Kidney epithelial cell (primary cell): ENCODE measurements around the gene ARID3A. TPM values are rescaled to one million over a fixed set of nuclear protein-coding genes. Genes with fewer than 3 reads are reported as not detected.

Source experiments
- DNase-seq: peaks from one replicate; pipeline ENCODE4 v3.0.0-alpha.2; 2010; ENCODE audit warnings: low read depth
- H3K27me3 ChIP-seq: 2 replicates; pipeline ENCODE4 v1.6.0; 2011; ENCODE audit warnings: low read length; ENCODE audit not compliant: control insufficient read depth, insufficient read depth
- H3K36me3 ChIP-seq: 2 replicates; pipeline ENCODE4 v1.5.1; 2011; ENCODE audit warnings: low read length; ENCODE audit not compliant: control insufficient read depth, insufficient read depth
- H3K4me3 ChIP-seq: 2 replicates; pipeline ENCODE4 v1.5.1; 2011; ENCODE audit warnings: low read depth, mild to moderate bottlenecking, control low read depth, low read length
- CTCF ChIP-seq: IDR thresholded peaks from 2 replicates; pipeline ENCODE4 v1.5.1; 2011; ENCODE audit warnings: mild to moderate bottlenecking, moderate library complexity, low read length, control low read depth, inconsistent platforms; ENCODE audit not compliant: insufficient read depth, poor library complexity, severe bottlenecking
- total RNA-seq: library from RNA; depleted of rRNA; stranded (reverse); fragments of >200 nt; gene quantifications from 2 replicates; pipeline ENCODE4 v1.2.3, GENCODE V29; 2015

Gene ARID3A
- total RNA-seq, 1 donor from 2014 or later = 27.4 TPM

DNA sequence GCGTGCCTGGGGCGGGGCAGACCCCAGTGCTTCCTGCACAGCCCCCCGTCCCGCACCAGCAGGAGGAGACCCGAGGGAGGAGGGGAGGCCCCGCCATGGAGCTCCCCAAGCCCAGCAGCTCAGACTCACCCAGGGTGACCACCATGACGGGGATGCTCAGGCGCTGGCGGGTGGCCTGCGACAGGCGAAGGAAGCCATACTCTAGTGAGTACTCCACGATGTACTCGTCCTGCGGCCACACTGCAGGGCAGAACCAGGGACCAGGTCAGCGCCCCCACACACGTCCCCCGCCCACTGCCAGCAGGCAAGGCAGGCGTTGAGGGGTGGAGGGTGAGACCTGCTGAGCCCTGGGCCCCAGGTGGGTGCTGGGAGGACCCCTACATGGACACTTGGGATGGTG lies 86.5 kb downstream of the ARID3A start:
- no peak overlapping the region for H3K4me3 ChIP-seq
- no peaks in the 10 kb centered on the region for H3K27me3 ChIP-seq
- no peak for DNase-seq
- no peak for TF ChIP-seq CTCF
- H3K36me3 ChIP-seq = no peaks in the 10 kb centered on the region

GRCh38 chr19:1013218-1013617 lies 87.4 kb downstream of the ARID3A start:
- no peak for DNase-seq
- H3K4me3 ChIP-seq = no peak overlapping the region
- H3K36me3 ChIP-seq = no peaks in the 10 kb centered on the region
- no peaks in the 10 kb centered on the region for H3K27me3 ChIP-seq
- no peak for TF ChIP-seq CTCF

DNA sequence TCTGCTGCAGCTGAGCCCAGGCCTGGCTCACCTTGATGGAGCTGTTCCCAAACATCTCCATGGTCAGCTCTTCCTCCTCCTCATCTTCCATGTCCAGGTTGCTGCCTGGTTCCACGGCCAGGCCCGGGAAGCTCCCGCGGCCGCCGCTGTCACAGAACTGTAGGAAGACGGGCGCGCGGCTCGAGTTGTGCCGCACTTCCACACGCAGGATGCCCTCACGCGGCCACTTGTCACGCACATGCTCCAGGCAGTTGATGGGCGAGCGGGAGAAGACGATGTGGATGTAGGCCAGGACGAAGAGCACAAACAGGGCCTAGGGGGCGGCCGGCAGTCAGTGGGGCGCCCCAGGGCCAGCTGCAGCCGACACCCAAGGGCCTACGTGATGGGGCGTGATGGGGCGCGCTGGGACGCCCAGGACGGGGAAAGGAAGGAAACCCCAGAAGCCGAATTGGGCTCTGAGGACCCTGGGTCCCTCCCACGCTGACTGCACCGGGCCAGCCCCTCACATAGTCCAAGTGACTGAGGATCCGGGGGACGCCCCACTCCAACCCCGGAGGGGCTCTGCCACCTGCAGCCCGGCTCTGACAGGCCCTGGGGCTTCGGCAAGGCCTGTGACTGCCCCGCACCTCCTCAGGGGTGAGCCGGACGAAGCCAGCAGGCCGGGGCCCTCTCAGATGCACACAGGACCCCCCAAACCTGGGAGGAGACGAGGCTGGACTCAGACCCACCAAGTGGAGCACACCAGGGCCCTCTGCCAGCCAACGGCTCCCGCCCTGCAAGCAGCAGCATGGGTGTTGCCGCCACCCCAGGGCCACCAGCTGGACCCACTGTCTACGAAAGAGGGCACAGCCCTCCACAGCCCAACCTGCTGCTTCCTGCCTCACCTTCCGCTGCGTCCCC lies 88.6 kb downstream of the ARID3A start:
- no peak for DNase-seq
- no peak for TF ChIP-seq CTCF
- no peaks in the 10 kb centered on the region for H3K27me3 ChIP-seq
- no peak overlapping the region for H3K4me3 ChIP-seq
- H3K36me3 ChIP-seq = no peaks in the 10 kb centered on the region

DNA sequence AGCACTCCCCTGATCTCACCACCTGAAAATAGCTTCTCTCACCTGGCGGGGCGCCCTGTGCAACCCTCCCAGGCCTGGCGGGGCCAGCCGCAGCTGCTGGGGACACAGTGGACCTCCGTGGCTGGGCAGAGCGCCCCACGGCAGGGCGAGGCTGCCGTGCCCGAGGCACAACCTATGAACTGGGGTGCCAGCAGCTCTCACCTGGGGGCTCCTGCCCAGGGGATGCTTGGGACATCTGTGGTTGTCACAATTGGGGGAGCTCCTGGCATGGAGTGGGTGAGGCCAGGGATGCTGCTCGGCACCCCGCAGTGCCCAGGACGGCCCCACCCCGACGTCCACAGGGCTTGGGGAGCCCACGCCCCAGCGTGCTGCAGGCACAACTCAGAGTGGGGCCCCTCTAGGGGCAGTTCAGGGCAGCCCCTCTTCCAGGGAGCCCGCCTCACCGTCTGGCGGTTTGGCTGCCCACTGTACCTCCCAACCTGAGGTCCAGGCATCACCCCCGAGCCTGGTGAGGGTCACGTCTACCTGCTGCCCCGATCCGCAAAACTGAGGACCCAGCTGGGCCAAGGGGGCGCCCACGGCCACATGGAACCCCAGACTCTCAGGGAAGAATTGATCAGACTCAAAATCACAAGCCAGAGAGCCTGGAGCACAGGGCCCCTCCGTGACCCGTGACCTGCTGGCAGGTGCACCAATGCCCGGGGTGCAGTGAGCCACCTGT lies 89.4 kb downstream of the ARID3A start:
- no peak for DNase-seq
- H3K4me3 ChIP-seq = no peak overlapping the region
- H3K27me3 ChIP-seq = no peaks in the 10 kb centered on the region
- no peaks in the 10 kb centered on the region for H3K36me3 ChIP-seq
- TF ChIP-seq CTCF = no peak

DNA sequence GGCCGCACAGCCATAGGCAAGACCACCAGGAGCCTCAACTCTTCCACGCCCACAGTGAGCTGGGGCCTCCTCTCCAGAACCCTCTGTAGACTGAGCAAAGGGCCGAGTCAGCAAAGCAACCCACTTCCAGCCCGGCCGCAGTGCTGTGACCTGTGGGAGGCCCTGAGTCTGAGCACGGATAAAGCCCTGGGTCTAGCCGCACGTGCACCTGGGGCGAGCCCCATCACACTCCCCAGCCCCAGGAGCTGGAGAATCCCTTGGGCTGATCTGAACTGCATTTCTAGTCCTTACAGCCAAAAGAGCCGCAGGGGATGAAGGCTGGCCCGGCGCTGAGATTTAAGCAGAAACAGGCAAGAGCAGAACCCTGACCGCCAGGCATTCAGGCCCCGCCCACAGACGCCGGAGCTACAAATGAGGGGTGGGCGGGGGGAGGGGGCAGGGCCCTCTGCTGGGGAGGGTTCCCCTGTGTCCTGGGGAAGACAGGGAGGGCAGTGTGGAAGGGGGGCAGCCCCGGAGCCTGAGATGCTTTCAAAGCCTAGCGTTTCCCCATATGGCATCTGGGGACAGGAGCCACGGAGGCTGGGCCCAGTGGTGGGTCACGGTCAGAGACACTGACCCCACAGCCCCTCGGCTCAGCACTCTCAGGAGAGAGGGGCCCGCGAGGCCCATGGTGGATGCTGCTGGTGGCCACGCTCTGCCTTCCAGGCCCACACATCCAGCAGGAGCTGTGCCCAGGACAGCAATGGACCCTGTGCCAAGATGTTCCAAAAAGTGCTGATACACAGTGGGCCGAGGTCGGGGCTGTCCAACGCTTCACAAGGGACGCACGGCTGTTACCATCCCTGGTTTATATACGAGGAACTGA lies 90.2 kb downstream of the ARID3A start:
- Histone ChIP-seq H3K4me3 (no peak overlapping the region), H3K36me3 (no peaks in the 10 kb centered on the region), H3K27me3 (no peaks in the 10 kb centered on the region)
- DNase-seq = no peak
- no peak for TF ChIP-seq CTCF
